ENCODE data around the gene CALR3. TPM values are rescaled to one million over a fixed set of nuclear protein-coding genes. Genes with fewer than 3 reads are reported as not detected.

The CALR3 gene
- total RNA-seq, 1 donor from 2014 or later = 2.0 TPM

- no peaks in the 10 kb centered on the region for H3K27me3 ChIP-seq
- Mint-ChIP-seq H3K27ac (no peak overlapping the region), H3K36me3 (peaks cover 22% of the 10 kb centered on the region), H3K4me1 (no peaks in the 10 kb centered on the region), H3K4me3 (no peak overlapping the region), H3K9me3 (no peaks in the 10 kb centered on the region), H3K27me3 (ENCODE audit: insufficient read depth, low read depth) (peaks cover 3% of the 10 kb centered on the region)
- DNase-seq (ENCODE audit: low spot score) = no peak
- no peak overlapping the region for H3K27ac ChIP-seq
- H3F3A ChIP-seq (ENCODE audit: low read depth) = no peaks in the 10 kb centered on the region
- no peak overlapping the region for H3K4me3 ChIP-seq
- H4K20me1 ChIP-seq (ENCODE audit: low read depth) = no peaks in the 10 kb centered on the region
- H3K79me2 ChIP-seq (ENCODE audit: low read depth) = peaks cover 10% of the 10 kb centered on the region
- no peak overlapping the region for H3K4me2 ChIP-seq
- H3K36me3 ChIP-seq = no peaks in the 10 kb centered on the region
- H3K9ac ChIP-seq = no peak overlapping the region
- no peak for TF ChIP-seq EZH2 (IDR thresholded peaks at IDR 0.05)
- TF ChIP-seq EZH2phosphoT487 (IDR thresholded peaks at IDR 0.05) = no peak
- TF ChIP-seq CTCF (IDR thresholded peaks at IDR 0.05) = no peak
- H3K9me3 ChIP-seq (ENCODE audit: low read depth) = no peaks in the 10 kb centered on the region
- no peaks in the 10 kb centered on the region for H3K4me1 ChIP-seq
- no peak overlapping the region for H2AFZ ChIP-seq (replicated peaks)
Measured at GRCh38 chr19:16435238-16435917, 60.6 kb downstream of the CALR3 start.

DNA sequence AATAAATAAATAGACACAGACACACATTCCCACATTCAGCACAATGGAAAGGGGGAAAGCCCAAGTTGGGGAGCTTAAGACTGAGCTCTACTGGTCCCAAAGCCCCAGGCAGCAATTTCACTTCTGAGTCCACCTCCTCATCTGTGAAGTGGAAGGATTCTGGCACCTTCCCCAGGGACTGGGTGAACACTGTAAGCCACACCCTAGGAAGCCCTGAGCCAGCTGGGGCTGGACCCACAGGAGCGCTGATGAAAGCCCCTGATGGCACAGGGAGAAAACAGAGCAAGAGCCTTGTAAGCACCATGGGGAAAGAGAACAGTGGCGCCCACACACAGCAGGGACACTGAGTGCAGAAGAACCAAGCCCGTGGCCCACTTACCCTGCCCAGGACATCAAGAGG is 62.0 kb downstream of the CALR3 start:
- H3K27ac Mint-ChIP-seq = no peak overlapping the region

DNA sequence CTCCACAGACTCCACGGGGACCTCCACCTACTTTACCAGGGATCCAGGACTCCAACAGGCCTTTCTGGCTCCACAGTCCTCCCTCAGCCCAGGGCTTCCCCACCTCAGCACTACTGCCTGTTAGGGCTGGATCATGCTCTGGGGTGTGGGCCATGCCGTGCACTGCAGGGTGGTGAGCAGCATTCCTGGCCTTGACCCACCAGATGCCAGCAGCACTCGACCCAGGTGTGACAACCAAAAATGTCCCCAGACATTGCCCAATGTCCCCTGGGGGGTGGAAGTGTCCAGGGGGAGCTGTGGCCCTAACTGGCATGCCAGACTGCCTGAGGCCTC is 66.2 kb downstream of the CALR3 start:
- H3K4me2 ChIP-seq = no peak overlapping the region
- no peaks in the 10 kb centered on the region for H3K9me3 Mint-ChIP-seq
- H3K27me3 Mint-ChIP-seq (ENCODE audit: insufficient read depth, low read depth) = no peaks in the 10 kb centered on the region
- H3K27me3 ChIP-seq = no peaks in the 10 kb centered on the region
- no peak overlapping the region for H2AFZ ChIP-seq (replicated peaks)
- no peak overlapping the region for H3K27ac Mint-ChIP-seq
- no peaks in the 10 kb centered on the region for H3K9me3 ChIP-seq (ENCODE audit: low read depth)
- H3K36me3 ChIP-seq = no peaks in the 10 kb centered on the region
- H3K79me2 ChIP-seq (ENCODE audit: low read depth) = no peaks in the 10 kb centered on the region
- no peaks in the 10 kb centered on the region for H4K20me1 ChIP-seq (ENCODE audit: low read depth)
- no peak overlapping the region for H3K9ac ChIP-seq
- H3K4me3 ChIP-seq = no peak overlapping the region
- no peaks in the 10 kb centered on the region for H3K4me1 ChIP-seq
- peaks cover 24% of the 10 kb centered on the region for H3K36me3 Mint-ChIP-seq
- H3K4me3 Mint-ChIP-seq = no peak overlapping the region
- no peak overlapping the region for H3K27ac ChIP-seq
- TF ChIP-seq CTCF (IDR thresholded peaks at IDR 0.05) = no peak
- TF ChIP-seq EZH2 (IDR thresholded peaks at IDR 0.05) = no peak
- TF ChIP-seq EZH2phosphoT487 (IDR thresholded peaks at IDR 0.05) = no peak
- no peaks in the 10 kb centered on the region for H3K4me1 Mint-ChIP-seq
- no peaks in the 10 kb centered on the region for H3F3A ChIP-seq (ENCODE audit: low read depth)
- no peak for DNase-seq (ENCODE audit: low spot score)

More for the DNA sequence above, 62.0 kb downstream of the CALR3 start:
- no peak for DNase-seq (ENCODE audit: low spot score)
- Histone ChIP-seq H3K4me3 (no peak overlapping the region), H3K79me2 (ENCODE audit: low read depth) (no peaks in the 10 kb centered on the region), H3K4me1 (no peaks in the 10 kb centered on the region), H3K4me2 (no peak overlapping the region), H4K20me1 (ENCODE audit: low read depth) (no peaks in the 10 kb centered on the region), H3F3A (ENCODE audit: low read depth) (no peaks in the 10 kb centered on the region), H3K9ac (no peak overlapping the region), H3K9me3 (ENCODE audit: low read depth) (no peaks in the 10 kb centered on the region), H3K27ac (no peak overlapping the region), H3K27me3 (no peaks in the 10 kb centered on the region), H3K36me3 (no peaks in the 10 kb centered on the region), H2AFZ (replicated peaks) (no peak overlapping the region)
- Mint-ChIP-seq H3K4me1 (no peaks in the 10 kb centered on the region), H3K27me3 (ENCODE audit: insufficient read depth, low read depth) (peaks cover 3% of the 10 kb centered on the region), H3K9me3 (no peaks in the 10 kb centered on the region), H3K4me3 (no peak overlapping the region), H3K36me3 (peaks cover 22% of the 10 kb centered on the region)
- no peak for TF ChIP-seq EZH2phosphoT487 (IDR thresholded peaks at IDR 0.05)
- no peak for TF ChIP-seq EZH2 (IDR thresholded peaks at IDR 0.05)
- no peak for TF ChIP-seq CTCF (IDR thresholded peaks at IDR 0.05)
